Measurements from ENCODE around the gene CEP112.

GRCh38 chr17:65749479-65749878 lies 442.5 kb downstream of the CEP112 start:
- TF ChIP-seq, protein P1, sequence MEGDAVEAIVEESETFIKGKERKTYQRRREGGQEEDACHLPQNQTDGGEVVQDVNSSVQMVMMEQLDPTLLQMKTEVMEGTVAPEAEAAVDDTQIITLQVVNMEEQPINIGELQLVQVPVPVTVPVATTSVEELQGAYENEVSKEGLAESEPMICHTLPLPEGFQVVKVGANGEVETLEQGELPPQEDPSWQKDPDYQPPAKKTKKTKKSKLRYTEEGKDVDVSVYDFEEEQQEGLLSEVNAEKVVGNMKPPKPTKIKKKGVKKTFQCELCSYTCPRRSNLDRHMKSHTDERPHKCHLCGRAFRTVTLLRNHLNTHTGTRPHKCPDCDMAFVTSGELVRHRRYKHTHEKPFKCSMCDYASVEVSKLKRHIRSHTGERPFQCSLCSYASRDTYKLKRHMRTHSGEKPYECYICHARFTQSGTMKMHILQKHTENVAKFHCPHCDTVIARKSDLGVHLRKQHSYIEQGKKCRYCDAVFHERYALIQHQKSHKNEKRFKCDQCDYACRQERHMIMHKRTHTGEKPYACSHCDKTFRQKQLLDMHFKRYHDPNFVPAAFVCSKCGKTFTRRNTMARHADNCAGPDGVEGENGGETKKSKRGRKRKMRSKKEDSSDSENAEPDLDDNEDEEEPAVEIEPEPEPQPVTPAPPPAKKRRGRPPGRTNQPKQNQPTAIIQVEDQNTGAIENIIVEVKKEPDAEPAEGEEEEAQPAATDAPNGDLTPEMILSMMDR (IDR thresholded peaks at IDR 0.05) = no peak
- no peak for TF ChIP-seq POLR2AphosphoS5 (IDR thresholded peaks at IDR 0.05; ENCODE audit: low read depth, low read length)
- no peak for TF ChIP-seq TCF7L2 (IDR thresholded peaks at IDR 0.05; ENCODE audit: low read depth, low read length)
